ENCODE measurements around the gene NUCB1. TPM values are rescaled to one million over a fixed set of nuclear protein-coding genes. Genes with fewer than 3 reads are reported as not detected.

Gene NUCB1
- total RNA-seq, 2 donors from 2014 or later, result 347 to 411 TPM

DNA sequence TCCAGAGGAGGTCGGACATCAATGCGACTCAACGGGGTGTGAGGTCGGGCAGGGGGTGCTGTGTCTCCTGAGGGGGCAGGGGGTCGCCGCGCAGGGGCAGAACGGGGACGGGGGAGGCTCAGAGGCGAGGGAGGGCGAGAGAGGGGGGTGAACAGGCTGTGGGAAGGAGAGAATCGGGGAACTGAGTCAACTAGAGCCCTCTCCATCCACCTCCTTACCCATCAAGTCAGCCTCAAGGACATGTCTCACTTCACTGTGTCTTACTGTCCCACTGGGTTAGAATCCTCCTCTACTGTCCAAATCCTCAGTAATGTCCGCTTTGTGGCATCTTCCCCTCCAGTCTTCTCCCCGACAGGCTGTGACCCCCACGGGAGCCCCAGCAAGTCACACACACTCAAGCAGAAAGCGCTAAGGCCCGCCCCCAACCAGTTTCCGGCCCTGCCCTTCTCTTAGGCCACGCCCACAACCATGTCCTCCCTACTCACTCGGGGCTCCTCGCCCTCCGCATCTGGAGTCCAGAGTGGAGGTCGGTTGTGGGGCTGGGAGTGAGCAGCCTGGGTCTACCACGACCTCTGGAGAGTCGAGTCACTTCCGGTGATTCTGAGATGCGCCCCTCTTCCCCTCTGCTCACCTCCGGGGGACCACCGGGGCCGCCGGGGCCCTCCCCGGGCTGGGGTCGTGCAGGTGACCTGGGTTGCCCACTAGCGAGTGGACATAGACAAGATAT lies 41.0 kb upstream of the NUCB1 start:
- DNase-seq (ENCODE audit: low spot score), result no peak
- Histone ChIP-seq H3K4me3 (peak overlapping the region in 1 of 2 donors; percentile 30), H3K27me3 (no peaks in the 10 kb centered on the region), H3K9me3 (no peaks in the 10 kb centered on the region), H3K36me3 (peaks cover 8% of the 10 kb centered on the region), H3K4me1 (no peaks in the 10 kb centered on the region), H3K27ac (no peak overlapping the region)
- TF ChIP-seq CTCF (IDR thresholded peaks at IDR 0.05), result no peak

DNA sequence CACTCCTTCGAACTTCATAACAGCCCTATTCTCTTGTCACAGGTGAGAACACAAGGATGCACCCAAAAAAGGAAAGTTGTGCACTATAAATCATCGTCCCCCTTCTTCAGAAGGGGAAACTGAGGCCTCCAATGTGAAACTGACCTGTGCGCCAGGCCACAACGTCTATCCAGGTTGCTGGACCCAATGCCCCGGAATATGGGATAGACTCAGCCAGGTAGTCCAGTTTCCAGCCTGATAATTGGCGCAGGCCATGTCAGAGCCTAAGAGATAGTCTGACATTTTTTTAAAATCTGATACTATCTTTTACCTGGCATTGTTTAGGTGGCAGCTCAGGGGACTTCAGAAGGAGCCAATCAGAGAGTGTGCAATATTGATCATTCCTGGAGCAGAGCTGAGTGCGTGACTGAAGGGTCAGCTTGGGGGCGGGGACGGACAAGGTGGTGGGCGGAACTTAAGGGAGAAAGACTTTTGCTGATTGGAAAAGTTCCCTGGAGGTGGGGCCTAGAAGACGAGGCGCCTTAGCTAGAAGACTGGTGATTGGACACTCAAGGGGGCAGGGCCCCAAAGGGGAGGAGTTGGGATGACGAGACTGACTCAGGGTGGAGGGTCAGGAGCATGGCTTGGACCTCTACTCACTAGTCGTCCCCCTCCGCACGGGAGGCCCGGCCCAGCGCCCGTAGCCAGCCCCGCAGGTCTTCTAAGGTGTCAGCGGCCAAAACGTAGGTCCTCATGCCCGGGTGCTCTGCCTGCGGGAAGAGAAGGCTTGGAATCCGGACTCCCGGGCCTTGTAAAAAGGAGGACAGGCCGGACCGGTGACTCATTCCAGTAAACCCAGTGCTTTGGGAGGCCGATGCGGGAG lies 40.2 kb upstream of the NUCB1 start:
- no peak for DNase-seq (ENCODE audit: low spot score)
- no peaks in the 10 kb centered on the region for H3K9me3 ChIP-seq
- H3K4me1 ChIP-seq, result no peaks in the 10 kb centered on the region
- no peak for TF ChIP-seq CTCF (IDR thresholded peaks at IDR 0.05)
- no peak overlapping the region for H3K27ac ChIP-seq
- no peak overlapping the region for H3K4me3 ChIP-seq
- H3K36me3 ChIP-seq, result peaks cover 13% of the 10 kb centered on the region
- no peaks in the 10 kb centered on the region for H3K27me3 ChIP-seq

- TF ChIP-seq CTCF (IDR thresholded peaks at IDR 0.05), result no peak
- peaks cover 13% of the 10 kb centered on the region for H3K36me3 ChIP-seq
- H3K4me1 ChIP-seq, result peaks cover 0 to 1% of the 10 kb centered on the region in 2 donors
- H3K27me3 ChIP-seq, result no peaks in the 10 kb centered on the region
- H3K27ac ChIP-seq, result no peak overlapping the region
- H3K4me3 ChIP-seq, result no peak overlapping the region
- DNase-seq (ENCODE audit: low spot score), result no peak
- H3K9me3 ChIP-seq, result no peaks in the 10 kb centered on the region
Measured at GRCh38 chr19:48861313-48861712, 38.8 kb upstream of the NUCB1 start.

GRCh38 chr19:48862827-48863226 lies 37.3 kb upstream of the NUCB1 start:
- Histone ChIP-seq H3K4me3 (no peak overlapping the region), H3K27me3 (no peaks in the 10 kb centered on the region), H3K9me3 (no peaks in the 10 kb centered on the region), H3K27ac (no peak overlapping the region), H3K4me1 (peaks cover 0 to 16% of the 10 kb centered on the region in 2 donors), H3K36me3 (peaks cover 13% of the 10 kb centered on the region)
- TF ChIP-seq CTCF (IDR thresholded peaks at IDR 0.05), result no peak
- no peak for DNase-seq (ENCODE audit: low spot score)

GRCh38 chr19:48866692-48867091 lies 33.4 kb upstream of the NUCB1 start:
- H3K4me1 ChIP-seq, result peaks cover 0 to 28% of the 10 kb centered on the region in 2 donors
- H3K9me3 ChIP-seq, result no peaks in the 10 kb centered on the region
- peaks cover 6% of the 10 kb centered on the region for H3K36me3 ChIP-seq
- no peaks in the 10 kb centered on the region for H3K27me3 ChIP-seq
- no peak overlapping the region for H3K4me3 ChIP-seq
- peak overlapping the region in 1 of 2 donors; percentile 81 for H3K27ac ChIP-seq
- no peak for DNase-seq (ENCODE audit: low spot score)
- TF ChIP-seq CTCF (IDR thresholded peaks at IDR 0.05), result no peak

Data from right atrium auricular region (tissue), 2 donors.